ENCODE results near the gene STOML2.

DNA sequence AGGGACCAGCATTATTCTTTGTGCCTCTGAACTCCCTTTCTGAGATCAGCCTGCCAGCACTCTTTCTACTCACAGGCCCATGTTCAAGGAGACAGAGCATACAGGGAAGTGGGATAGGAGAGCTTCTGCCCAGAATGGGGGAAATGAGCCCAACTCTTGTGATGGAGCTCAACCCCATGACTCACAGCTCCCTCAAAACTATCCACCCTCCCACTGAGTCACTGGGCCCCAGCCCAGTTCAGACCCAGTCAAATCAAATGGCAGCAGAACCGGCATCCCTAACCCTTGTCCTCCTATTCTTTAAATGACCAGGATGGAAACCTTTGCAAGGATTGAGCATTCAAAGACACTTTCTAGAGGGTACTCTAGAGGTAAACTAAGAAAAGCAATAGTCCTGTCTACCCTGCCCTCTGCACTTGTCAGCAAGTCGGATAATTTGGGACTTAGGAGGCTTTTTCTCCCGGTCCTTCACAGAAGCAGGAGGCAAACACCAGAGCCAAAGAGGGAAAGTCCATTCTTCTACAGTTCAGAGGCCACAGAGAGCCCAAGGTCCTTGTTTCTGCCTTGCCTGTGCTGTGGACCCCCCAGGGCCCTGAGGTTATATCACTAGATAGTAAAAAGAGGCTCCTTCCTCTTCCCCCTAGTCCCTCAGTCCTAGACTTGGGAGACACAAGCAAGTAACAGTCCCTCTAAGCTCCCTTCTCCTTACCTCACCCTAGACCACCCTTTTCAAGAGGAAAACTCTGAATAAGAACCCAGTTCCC, 9.5 kb upstream of the STOML2 start:
- TF ChIP-seq ZFX (IDR thresholded peaks at IDR 0.05; ENCODE audit: borderline replicate concordance) = no peak
- TF ChIP-seq, protein P1, sequence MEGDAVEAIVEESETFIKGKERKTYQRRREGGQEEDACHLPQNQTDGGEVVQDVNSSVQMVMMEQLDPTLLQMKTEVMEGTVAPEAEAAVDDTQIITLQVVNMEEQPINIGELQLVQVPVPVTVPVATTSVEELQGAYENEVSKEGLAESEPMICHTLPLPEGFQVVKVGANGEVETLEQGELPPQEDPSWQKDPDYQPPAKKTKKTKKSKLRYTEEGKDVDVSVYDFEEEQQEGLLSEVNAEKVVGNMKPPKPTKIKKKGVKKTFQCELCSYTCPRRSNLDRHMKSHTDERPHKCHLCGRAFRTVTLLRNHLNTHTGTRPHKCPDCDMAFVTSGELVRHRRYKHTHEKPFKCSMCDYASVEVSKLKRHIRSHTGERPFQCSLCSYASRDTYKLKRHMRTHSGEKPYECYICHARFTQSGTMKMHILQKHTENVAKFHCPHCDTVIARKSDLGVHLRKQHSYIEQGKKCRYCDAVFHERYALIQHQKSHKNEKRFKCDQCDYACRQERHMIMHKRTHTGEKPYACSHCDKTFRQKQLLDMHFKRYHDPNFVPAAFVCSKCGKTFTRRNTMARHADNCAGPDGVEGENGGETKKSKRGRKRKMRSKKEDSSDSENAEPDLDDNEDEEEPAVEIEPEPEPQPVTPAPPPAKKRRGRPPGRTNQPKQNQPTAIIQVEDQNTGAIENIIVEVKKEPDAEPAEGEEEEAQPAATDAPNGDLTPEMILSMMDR (IDR thresholded peaks at IDR 0.05) = no peak

Data from 22Rv1 (cell line).